Immature natural killer cell (primary cell): ENCODE measurements around the gene ADIPOR1. TPM values are rescaled to one million over a fixed set of nuclear protein-coding genes. Genes with fewer than 3 reads are reported as not detected.
A peak's percentile ranks its signal among the peaks of the same experiment; 100 is the strongest.

Experiments
- DNase-seq, 3 donors: peaks; one replicate each; pipeline ENCODE4 v3.0.0; 2022; ENCODE audit warnings: mixed read lengths in 1 of 3
- H3K27ac Mint-ChIP-seq, 6 donors: one replicate each; pipeline ENCODE4 v1.8.0; 2020; ENCODE audit warnings: mixed read lengths in 6 of 6, mild to moderate bottlenecking in 5 of 6, inconsistent platforms in 4 of 6, moderate library complexity in 3 of 6
- H3K27me3 Mint-ChIP-seq, 3 donors: one replicate each; pipeline ENCODE4 v1.8.0; 2020 to 2021; ENCODE audit warnings: low read depth in 3 of 3, mild to moderate bottlenecking in 3 of 3, mixed read lengths in 3 of 3, moderate library complexity in 3 of 3, inconsistent platforms in 1 of 3
- H3K36me3 Mint-ChIP-seq, 3 donors: one replicate each; pipeline ENCODE4 v1.8.0; 2020; ENCODE audit warnings: mixed read lengths in 3 of 3, inconsistent platforms in 2 of 3, mild to moderate bottlenecking in 2 of 3
- H3K4me1 Mint-ChIP-seq, 2 donors: one replicate each; pipeline ENCODE4 v1.8.0; 2020; ENCODE audit warnings: inconsistent platforms in 2 of 2, mild to moderate bottlenecking in 2 of 2, mixed read lengths in 2 of 2, moderate library complexity in 1 of 2
- H3K4me3 Mint-ChIP-seq, 5 donors: one replicate each; pipeline ENCODE4 v1.8.0; 2020; ENCODE audit warnings: mild to moderate bottlenecking in 5 of 5, mixed read lengths in 5 of 5, inconsistent platforms in 3 of 5, moderate library complexity in 3 of 5
- H3K9me3 Mint-ChIP-seq, 6 donors: one replicate each; pipeline ENCODE4 v1.8.0; 2020; ENCODE audit warnings: mild to moderate bottlenecking in 6 of 6, mixed read lengths in 6 of 6, inconsistent platforms in 4 of 6, moderate library complexity in 3 of 6
- polyA plus RNA-seq, 3 donors: library from polyadenylated mRNA; unstranded; fragments of 300-500 nt; fragmentation: Illumina TruSeq; gene quantifications; one replicate each; pipeline ENCODE4 v1.2.3, GENCODE V29; 2021

ADIPOR1 gene
- polyA plus RNA-seq, 3 donors from 2014 or later = 81.5 to 149 (median 95.0) TPM

- peaks cover 0 to 9% (median 4%) of the 10 kb centered on the region in 3 donors for H3K36me3 Mint-ChIP-seq
- DNase-seq = no peak
- peaks cover 18 to 30% of the 10 kb centered on the region in 2 donors for H3K4me1 Mint-ChIP-seq
- no peaks in the 10 kb centered on the region for H3K9me3 Mint-ChIP-seq
- H3K4me3 Mint-ChIP-seq = peak overlapping the region in 2 of 5 donors; percentile 25 to 35
- peaks cover 2 to 8% (median 5%) of the 10 kb centered on the region in 3 donors for H3K27me3 Mint-ChIP-seq
- H3K27ac Mint-ChIP-seq = peak overlapping the region in 3 of 6 donors; percentile 9 to 17 (median 14)
These were observed 6.8 kb upstream of the ADIPOR1 start for GRCh38 chr1:202964791-202965410.

GRCh38 chr1:202961220-202961880 lies 3.2 kb upstream of the ADIPOR1 start:
- DNase-seq = no peak
- H3K27me3 Mint-ChIP-seq = peaks cover 0 to 7% (median under 1%) of the 10 kb centered on the region in 3 donors
- peaks cover 22 to 27% of the 10 kb centered on the region in 2 donors for H3K4me1 Mint-ChIP-seq
- H3K4me3 Mint-ChIP-seq = no peak overlapping the region
- H3K9me3 Mint-ChIP-seq = no peaks in the 10 kb centered on the region
- H3K36me3 Mint-ChIP-seq = peaks cover 0 to 9% (median 4%) of the 10 kb centered on the region in 3 donors
- no peak overlapping the region for H3K27ac Mint-ChIP-seq

GRCh38 chr1:202959276-202959620 lies 1.1 kb upstream of the ADIPOR1 start:
- peak overlapping the region in 3 of 6 donors; percentile 89 to 96 (median 93) for H3K27ac Mint-ChIP-seq
- DNase-seq = no peak
- peaks cover 0 to 9% (median 4%) of the 10 kb centered on the region in 3 donors for H3K36me3 Mint-ChIP-seq
- H3K4me1 Mint-ChIP-seq = peaks cover 33 to 41% of the 10 kb centered on the region in 2 donors
- H3K4me3 Mint-ChIP-seq = peak overlapping the region in 3 of 5 donors; percentile 85 to 92 (median 91)
- H3K27me3 Mint-ChIP-seq = peaks cover 0 to 6% (median 1%) of the 10 kb centered on the region in 3 donors
- no peaks in the 10 kb centered on the region for H3K9me3 Mint-ChIP-seq

- no peaks in the 10 kb centered on the region for H3K9me3 Mint-ChIP-seq
- DNase-seq = no peak
- peaks cover 0 to 6% (median 1%) of the 10 kb centered on the region in 3 donors for H3K27me3 Mint-ChIP-seq
- H3K27ac Mint-ChIP-seq = peak overlapping the region; percentile 89 to 96 (median 94)
- peaks cover 36 to 46% of the 10 kb centered on the region in 2 donors for H3K4me1 Mint-ChIP-seq
- H3K36me3 Mint-ChIP-seq = peaks cover 0 to 8% (median 2%) of the 10 kb centered on the region in 3 donors
- H3K4me3 Mint-ChIP-seq = peak overlapping the region; percentile 85 to 92 (median 91)
These were observed 598 bp upstream of the ADIPOR1 start for GRCh38 chr1:202958544-202959275.

- Mint-ChIP-seq H3K27ac (peak overlapping the region; percentile 78 to 95 (median 89)), H3K36me3 (no peaks in the 10 kb centered on the region), H3K9me3 (no peaks in the 10 kb centered on the region), H3K4me1 (peaks cover 43 to 61% of the 10 kb centered on the region in 2 donors), H3K4me3 (peak overlapping the region; percentile 85 to 92 (median 91)), H3K27me3 (peaks cover 0 to 6% (median 1%) of the 10 kb centered on the region in 3 donors)
- no peak for DNase-seq
These were observed 1.1 kb downstream of the ADIPOR1 start for GRCh38 chr1:202956969-202957368.

- no peak overlapping the region for H3K4me3 Mint-ChIP-seq
- no peaks in the 10 kb centered on the region for H3K9me3 Mint-ChIP-seq
- peaks cover 49 to 68% of the 10 kb centered on the region in 2 donors for H3K4me1 Mint-ChIP-seq
- DNase-seq = no peak
- H3K27me3 Mint-ChIP-seq = peaks cover 0 to 3% (median 1%) of the 10 kb centered on the region in 3 donors
- H3K27ac Mint-ChIP-seq = peak overlapping the region in 3 of 6 donors; percentile 1 to 88 (median 23)
- H3K36me3 Mint-ChIP-seq = peaks cover 3 to 8% (median 3%) of the 10 kb centered on the region in 3 donors
These were observed 3.9 kb downstream of the ADIPOR1 start for GRCh38 chr1:202954057-202954745.

GRCh38 chr1:202953392-202953791 lies 4.7 kb downstream of the ADIPOR1 start:
- Mint-ChIP-seq H3K9me3 (no peaks in the 10 kb centered on the region), H3K36me3 (peaks cover 4 to 8% (median 5%) of the 10 kb centered on the region in 3 donors), H3K27ac (no peak overlapping the region), H3K27me3 (peaks cover 0 to 2% (median 1%) of the 10 kb centered on the region in 3 donors), H3K4me1 (peaks cover 44 to 62% of the 10 kb centered on the region in 2 donors), H3K4me3 (no peak overlapping the region)
- DNase-seq = no peak

- Mint-ChIP-seq H3K9me3 (no peaks in the 10 kb centered on the region), H3K4me3 (no peak overlapping the region), H3K4me1 (peaks cover 42 to 61% of the 10 kb centered on the region in 2 donors), H3K36me3 (peaks cover 8 to 11% (median 9%) of the 10 kb centered on the region in 3 donors), H3K27me3 (peaks cover 0 to 3% (median 1%) of the 10 kb centered on the region in 3 donors), H3K27ac (peak overlapping the region in 2 of 6 donors; percentile 14 to 28)
- no peak for DNase-seq
These were observed 5.3 kb downstream of the ADIPOR1 start for GRCh38 chr1:202952818-202953217.

- Mint-ChIP-seq H3K4me3 (no peak overlapping the region), H3K9me3 (no peaks in the 10 kb centered on the region), H3K36me3 (peaks cover 9 to 15% (median 11%) of the 10 kb centered on the region in 3 donors), H3K4me1 (peaks cover 38 to 54% of the 10 kb centered on the region in 2 donors), H3K27me3 (peaks cover 0 to 1% (median 1%) of the 10 kb centered on the region in 3 donors), H3K27ac (no peak overlapping the region)
- no peak for DNase-seq
These were observed 6.0 kb downstream of the ADIPOR1 start for GRCh38 chr1:202952099-202952498.

- H3K4me3 Mint-ChIP-seq = no peak overlapping the region
- peaks cover 31 to 47% of the 10 kb centered on the region in 2 donors for H3K4me1 Mint-ChIP-seq
- peak overlapping the region in 2 of 6 donors; percentile 6 to 18 for H3K27ac Mint-ChIP-seq
- DNase-seq = no peak
- peaks cover 0 to 1% (median 1%) of the 10 kb centered on the region in 3 donors for H3K27me3 Mint-ChIP-seq
- H3K36me3 Mint-ChIP-seq = peaks cover 9 to 15% (median 12%) of the 10 kb centered on the region in 3 donors
- no peaks in the 10 kb centered on the region for H3K9me3 Mint-ChIP-seq
These were observed 6.7 kb downstream of the ADIPOR1 start for GRCh38 chr1:202951437-202951836.

- Mint-ChIP-seq H3K4me3 (no peak overlapping the region), H3K27me3 (peaks cover 0 to 1% (median 0%) of the 10 kb centered on the region in 3 donors), H3K27ac (no peak overlapping the region), H3K36me3 (peaks cover 26 to 58% (median 44%) of the 10 kb centered on the region in 3 donors), H3K4me1 (peaks cover 0 to under 1% of the 10 kb centered on the region in 2 donors), H3K9me3 (no peaks in the 10 kb centered on the region)
- DNase-seq = no peak
These were observed 12.6 kb downstream of the ADIPOR1 start for GRCh38 chr1:202945483-202945882.

GRCh38 chr1:202944438-202944921 lies 13.6 kb downstream of the ADIPOR1 start:
- Mint-ChIP-seq H3K9me3 (no peaks in the 10 kb centered on the region), H3K4me3 (no peak overlapping the region), H3K27ac (no peak overlapping the region), H3K4me1 (no peaks in the 10 kb centered on the region), H3K27me3 (peaks cover 0 to 1% (median 0%) of the 10 kb centered on the region in 3 donors), H3K36me3 (peaks cover 26 to 57% (median 41%) of the 10 kb centered on the region in 3 donors)
- DNase-seq = no peak

- H3K36me3 Mint-ChIP-seq = peaks cover 23 to 49% (median 35%) of the 10 kb centered on the region in 3 donors
- DNase-seq = no peak
These were observed 15.7 kb downstream of the ADIPOR1 start for GRCh38 chr1:202942426-202942825.

More at GRCh38 chr1:202942426-202942825, 15.7 kb downstream of the ADIPOR1 start:
- Mint-ChIP-seq H3K9me3 (no peaks in the 10 kb centered on the region), H3K27ac (peak overlapping the region in 1 of 6 donors; percentile 10), H3K4me3 (no peak overlapping the region), H3K4me1 (no peaks in the 10 kb centered on the region), H3K27me3 (no peaks in the 10 kb centered on the region)
